GM12878 (cell line): ENCODE data around the gene SLC35E1. TPM values are rescaled to one million over a fixed set of nuclear protein-coding genes. Genes with fewer than 3 reads are reported as not detected.
A peak's percentile ranks its signal among the peaks of the same experiment; 100 is the strongest.

Source experiments
- ATAC-seq: fragments of 200-7000 bp; cut with Tn5 transposase; 3 replicates; pipeline ENCODE4 v1.9.1; 2020; ENCODE audit warnings: mild to moderate bottlenecking, moderate library complexity
- BruUV-seq: library from RNA; stranded (reverse); fragments of 400-500 nt; replicated peaks from 2 replicates; lab custom pipeline; 2021; lab: Mats Ljungman, UMichigan
- CTCF ChIA-PET: fragments of 300-600 bp; sonication (Branson Sonifier 250); formaldehyde crosslinking; extraction: SDS; loops from one replicate; lab custom pipeline; 2021; ENCODE audit warnings: inconsistent platforms; lab: Yijun Ruan, JAX
- POLR2A ChIA-PET: fragments of 350-600 bp; formaldehyde crosslinking; extraction: SDS; loops from one replicate; lab custom pipeline; 2021; ENCODE audit warnings: inconsistent platforms; lab: Charles Lee
- RAD21 ChIA-PET: fragments of 300-600 bp; sonication (Branson Sonifier 250); formaldehyde crosslinking; loops from one replicate; lab custom pipeline; 2023; ENCODE audit warnings: antibody characterized with exemption; ENCODE audit not compliant: unreplicated experiment; lab: Charles Lee
- SMC1A ChIA-PET: fragments of 300-600 bp; sonication (Branson Sonifier 250); formaldehyde crosslinking; loops from one replicate; lab custom pipeline; 2023; ENCODE audit not compliant: unreplicated experiment, uncharacterized antibody; lab: Charles Lee
- DNase-seq: peaks from one replicate; pipeline ENCODE4 v3.0.0-alpha.2; 2011; ENCODE audit warnings: low read depth, low spot score
- FAIRE-seq: peaks from 3 replicates; lab custom pipeline; 2011; peaks lifted over from hg19 to GRCh38; lab: Jason Lieb, UNC
- H2AFZ ChIP-seq: 2 replicates; pipeline ENCODE4 v1.6.0; 2011; ENCODE audit warnings: low read depth, low read length, control low read depth; ENCODE audit not compliant: control insufficient read depth
- H3K27ac ChIP-seq: 2 replicates; pipeline ENCODE4 v1.5.1; 2011; ENCODE audit warnings: control low read depth; ENCODE audit not compliant: control insufficient read depth, insufficient read depth
- H3K27me3 ChIP-seq, 2 experiments: replicated peaks in 1 of 2; 2 replicates each; pipeline versions ENCODE4 v1.6.0 to v1.6.1; 2011; ENCODE audit warnings: low read length in 1 of 2; ENCODE audit not compliant: control insufficient read depth in 2 of 2, insufficient read depth in 2 of 2
- H3K36me3 ChIP-seq, 2 experiments: 2 replicates each; pipeline ENCODE4 v1.5.1; 2011; ENCODE audit warnings: low read length in 1 of 2; ENCODE audit not compliant: control insufficient read depth in 2 of 2, insufficient read depth in 2 of 2
- H3K4me1 ChIP-seq: 2 replicates; pipeline ENCODE4 v1.6.1; 2011; ENCODE audit warnings: mild to moderate bottlenecking, low read length, moderate library complexity, mixed read lengths; ENCODE audit not compliant: control insufficient read depth, insufficient read depth
- H3K4me2 ChIP-seq: 2 replicates; pipeline ENCODE4 v1.6.0; 2011; ENCODE audit warnings: control low read depth; ENCODE audit not compliant: control insufficient read depth, insufficient read depth
- H3K4me3 ChIP-seq: fragments of 200-600 bp; sonication (generic); 2 replicates; pipeline ENCODE4 v1.5.1; 2016
- H3K79me2 ChIP-seq: 2 replicates; pipeline ENCODE4 v1.6.0; 2011; ENCODE audit warnings: low read length; ENCODE audit not compliant: control insufficient read depth, insufficient read depth
- H3K9ac ChIP-seq: 2 replicates; pipeline ENCODE4 v1.8.0; 2011; ENCODE audit warnings: low read length, control low read depth, mixed read lengths; ENCODE audit not compliant: control insufficient read depth, insufficient read depth
- H3K9me3 ChIP-seq: replicated peaks from 3 replicates; pipeline ENCODE4 v1.5.1; 2011; ENCODE audit warnings: mild to moderate bottlenecking, low read length; ENCODE audit not compliant: control insufficient read depth, insufficient read depth
- H4K20me1 ChIP-seq: 2 replicates; pipeline ENCODE4 v1.6.0; 2011; ENCODE audit not compliant: control insufficient read depth, insufficient read depth
- BMI1 ChIP-seq: fragments of 450-650 bp; IDR thresholded peaks from 2 replicates; pipeline ENCODE4 v1.6.1; 2016; ENCODE audit warnings: mild to moderate bottlenecking, moderate library complexity, borderline replicate concordance
- POLR2A ChIP-seq: IDR thresholded peaks from 2 replicates; pipeline ENCODE4 v1.6.1; 2011; ENCODE audit warnings: low read depth, mild to moderate bottlenecking, low read length
- TBL1XR1 ChIP-seq: IDR thresholded peaks from 2 replicates; pipeline ENCODE4 v1.6.1; 2012; ENCODE audit warnings: low read depth, low read length, improper control_type of control experiment
- WGBS: methylation state at CpG from one replicate; pipeline ENCODE4 v1.1.6; 2016; ENCODE audit warnings: low lambda C conversion rate; ENCODE audit not compliant: insufficient replicate concordance, insufficient coverage; ENCODE audit errors: missing lambda C conversion rate; 5-methylcytosine and 5-hydroxymethylcytosine counted together
- in situ Hi-C: fragments of 300-500 bp; cut with MboI; formaldehyde crosslinking; loops from 9 replicates; pipeline ENCODE4 v1.14.3; 2018; ENCODE audit warnings: mixed read lengths
- intact Hi-C: fragments of 100-400 bp; cut with micrococcal nuclease; formaldehyde crosslinking; loops from one replicate; pipeline ENCODE4 v1.14.2; 2022; ENCODE audit not compliant: unreplicated experiment
- polyA plus RNA-seq, 11 experiments: library from polyadenylated mRNA; depleted of rRNA in 4 of 11; unstranded in 6 of 11; stranded (reverse) in 5 of 11; fragments of >200 nt; fragmentation: Nextera tagmentation in 4 of 11; fragmentation: Illumina TruSeq in 1 of 11; extraction: Ambion mirVana in 4 of 11; extraction: Trizol in 1 of 11; gene quantifications; 1 replicate in 1 of 11; 2 replicates in 10 of 11; pipeline versions ENCODE4 v1.2.1 to v1.2.3, GENCODE V29; 2011 to 2016; ENCODE audit warnings: inconsistent platforms in 2 of 11, missing spikeins in 2 of 11, low read depth in 1 of 11
- total RNA-seq, 4 experiments: library from RNA; depleted of rRNA in 3 of 4; stranded (reverse); fragments of >200 nt in 3 of 4; fragmentation: Illumina TruSeq in 1 of 4; extraction: Trizol in 1 of 4; gene quantifications; 2 replicates each; pipeline versions ENCODE4 v1.2.1 to v1.2.3, GENCODE V29; 2013 to 2021
- TF ChIP-seq, protein P1 (sequence below): IDR thresholded peaks from 2 replicates; pipeline ENCODE4 v1.6.1; 2011; ENCODE audit warnings: mild to moderate bottlenecking, low read depth, low read length, moderate library complexity; ENCODE audit not compliant: insufficient replicate concordance
- TF ChIP-seq, protein P2 (sequence below): IDR thresholded peaks from 2 replicates; pipeline ENCODE4 v1.6.1; 2012; ENCODE audit warnings: improper control_type of control experiment, low read depth, low read length; ENCODE audit not compliant: insufficient replicate concordance

The SLC35E1 gene
- total and polyA plus RNA-seq, 10 of the 15 experiments (the other 5 are each of a cell fraction or from before 2014, with no cell fraction given), result 11.3 to 37.7 (median 22.1) TPM

DNA sequence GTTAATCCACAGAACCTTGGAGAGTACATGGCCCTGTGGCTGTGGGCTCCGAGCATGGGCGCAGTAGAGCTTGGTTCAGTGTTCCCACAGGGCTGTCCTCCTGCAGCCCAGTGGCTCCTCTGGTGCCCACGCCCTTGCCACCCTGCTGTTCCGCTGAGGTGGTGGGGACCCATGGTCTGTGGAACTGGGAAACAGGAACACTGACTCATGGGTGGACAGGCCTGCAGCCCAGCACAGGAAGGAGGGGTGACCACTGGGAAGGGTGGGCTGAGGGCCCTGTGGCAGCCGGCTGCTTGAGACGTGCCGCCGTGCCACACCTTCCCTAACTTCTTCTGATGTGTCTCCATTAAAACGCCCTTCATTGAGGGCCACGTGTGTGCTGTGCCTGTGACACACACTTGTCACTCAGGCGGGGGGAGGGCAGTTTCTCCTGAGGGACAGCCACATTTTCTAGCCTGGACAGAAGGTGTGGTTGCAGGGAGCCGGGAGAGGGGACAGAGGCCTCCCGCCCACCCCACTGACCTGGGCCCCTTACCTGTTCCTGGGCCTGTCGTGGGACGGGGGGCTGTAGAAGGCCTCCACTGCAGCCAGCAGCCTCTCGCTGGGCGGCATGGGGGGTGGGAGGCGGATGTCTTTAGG is 51.1 kb downstream of the SLC35E1 start:
- no peak for FAIRE-seq
- TF ChIP-seq TBL1XR1, result no peak
- TF ChIP-seq, protein P1, sequence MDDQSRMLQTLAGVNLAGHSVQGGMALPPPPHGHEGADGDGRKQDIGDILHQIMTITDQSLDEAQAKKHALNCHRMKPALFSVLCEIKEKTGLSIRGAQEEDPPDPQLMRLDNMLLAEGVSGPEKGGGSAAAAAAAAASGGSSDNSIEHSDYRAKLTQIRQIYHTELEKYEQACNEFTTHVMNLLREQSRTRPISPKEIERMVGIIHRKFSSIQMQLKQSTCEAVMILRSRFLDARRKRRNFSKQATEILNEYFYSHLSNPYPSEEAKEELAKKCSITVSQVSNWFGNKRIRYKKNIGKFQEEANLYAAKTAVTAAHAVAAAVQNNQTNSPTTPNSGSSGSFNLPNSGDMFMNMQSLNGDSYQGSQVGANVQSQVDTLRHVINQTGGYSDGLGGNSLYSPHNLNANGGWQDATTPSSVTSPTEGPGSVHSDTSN, result no peak
- SMC1A ChIA-PET, result no interaction called here
- RAD21 ChIA-PET, result no interaction called here
- CTCF ChIA-PET, result no interaction called here
- Histone ChIP-seq H3K4me2 (no peak overlapping the region), H3K27ac (no peak overlapping the region), H3K4me1 (no peaks in the 10 kb centered on the region), H3K27me3 (no peaks in the 10 kb centered on the region), H3K36me3 (peaks cover 30 to 73% of the 10 kb centered on the region in 2 experiments), H4K20me1 (no peaks in the 10 kb centered on the region), H3K9me3 (no peaks in the 10 kb centered on the region), H3K9ac (no peak overlapping the region), H3K4me3 (no peak overlapping the region), H3K79me2 (no peaks in the 10 kb centered on the region), H2AFZ (no peak overlapping the region)
- intact Hi-C loops (no loop called here), in situ Hi-C loops (no loop called here)
- DNase-seq, result no peak
- no peak for ATAC-seq
- WGBS, result 97% methylated on average over 18 of the region's 18 CpGs
- BruUV-seq, result no TSS peak
- POLR2A ChIA-PET, result no interaction called here

DNA sequence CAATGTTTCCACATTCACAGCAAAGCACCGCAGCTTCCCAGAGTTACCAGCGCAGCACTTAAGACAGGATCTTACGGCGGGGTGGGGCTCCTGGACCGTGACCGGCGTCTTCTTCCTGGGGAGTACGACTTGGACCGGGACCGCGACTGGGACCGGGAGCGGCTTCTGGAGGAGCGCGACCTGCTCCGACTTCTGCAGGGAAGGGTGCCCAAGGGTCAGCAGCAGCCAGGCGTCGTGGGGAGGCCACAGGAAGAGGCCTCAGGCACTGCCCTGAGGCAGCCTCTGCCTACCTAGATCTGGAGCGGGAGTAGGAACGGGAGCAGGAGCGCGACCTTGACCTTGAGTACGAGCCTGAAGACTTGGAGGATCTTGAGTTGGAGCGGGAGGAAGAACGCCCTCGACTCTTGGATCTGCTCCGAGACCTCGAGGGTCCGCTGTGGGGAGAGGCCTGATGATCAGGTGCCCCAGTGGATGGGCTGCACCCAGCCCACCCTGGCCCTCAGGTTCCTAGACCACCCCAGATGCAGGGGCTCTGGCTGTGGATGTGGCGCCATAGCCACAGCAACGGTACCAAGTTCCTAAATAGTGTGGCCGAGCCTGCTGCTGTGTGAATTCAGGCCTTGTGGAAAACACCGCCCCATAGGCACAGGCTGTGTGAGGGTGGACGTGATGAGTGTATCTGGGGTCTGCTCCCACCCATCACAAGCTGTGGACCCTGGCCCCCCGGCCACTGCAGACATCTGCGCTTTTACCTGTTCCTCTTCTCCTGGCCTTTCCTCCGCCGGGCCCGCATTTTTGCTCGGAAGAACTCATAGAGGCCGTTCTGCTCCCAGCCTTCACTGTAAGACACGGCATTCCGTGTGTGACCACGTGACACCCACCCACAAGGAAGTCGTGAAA is 51.9 kb downstream of the SLC35E1 start:
- BruUV-seq, result no TSS peak
- ChIA-PET POLR2A (interaction anchor here (0.6 kb wide), 1 partner anchor 170 kb away, joined by 9 read pairs; no protein-coding TSS in a partner anchor), SMC1A (no interaction called here), RAD21 (no interaction called here), CTCF (no interaction called here)
- Histone ChIP-seq H3K4me3 (no peak overlapping the region), H2AFZ (no peak overlapping the region), H3K9me3 (no peaks in the 10 kb centered on the region), H3K36me3 (peaks cover 30 to 66% of the 10 kb centered on the region in 2 experiments), H3K27ac (no peak overlapping the region), H3K27me3 (no peaks in the 10 kb centered on the region), H3K9ac (no peak overlapping the region), H3K4me1 (no peaks in the 10 kb centered on the region), H4K20me1 (no peaks in the 10 kb centered on the region), H3K79me2 (no peaks in the 10 kb centered on the region), H3K4me2 (no peak overlapping the region)
- in situ Hi-C loops (no loop called here), intact Hi-C loops (no loop called here)
- DNase-seq (no peak), FAIRE-seq (no peak), ATAC-seq (no peak)
- TF ChIP-seq, protein P2, sequence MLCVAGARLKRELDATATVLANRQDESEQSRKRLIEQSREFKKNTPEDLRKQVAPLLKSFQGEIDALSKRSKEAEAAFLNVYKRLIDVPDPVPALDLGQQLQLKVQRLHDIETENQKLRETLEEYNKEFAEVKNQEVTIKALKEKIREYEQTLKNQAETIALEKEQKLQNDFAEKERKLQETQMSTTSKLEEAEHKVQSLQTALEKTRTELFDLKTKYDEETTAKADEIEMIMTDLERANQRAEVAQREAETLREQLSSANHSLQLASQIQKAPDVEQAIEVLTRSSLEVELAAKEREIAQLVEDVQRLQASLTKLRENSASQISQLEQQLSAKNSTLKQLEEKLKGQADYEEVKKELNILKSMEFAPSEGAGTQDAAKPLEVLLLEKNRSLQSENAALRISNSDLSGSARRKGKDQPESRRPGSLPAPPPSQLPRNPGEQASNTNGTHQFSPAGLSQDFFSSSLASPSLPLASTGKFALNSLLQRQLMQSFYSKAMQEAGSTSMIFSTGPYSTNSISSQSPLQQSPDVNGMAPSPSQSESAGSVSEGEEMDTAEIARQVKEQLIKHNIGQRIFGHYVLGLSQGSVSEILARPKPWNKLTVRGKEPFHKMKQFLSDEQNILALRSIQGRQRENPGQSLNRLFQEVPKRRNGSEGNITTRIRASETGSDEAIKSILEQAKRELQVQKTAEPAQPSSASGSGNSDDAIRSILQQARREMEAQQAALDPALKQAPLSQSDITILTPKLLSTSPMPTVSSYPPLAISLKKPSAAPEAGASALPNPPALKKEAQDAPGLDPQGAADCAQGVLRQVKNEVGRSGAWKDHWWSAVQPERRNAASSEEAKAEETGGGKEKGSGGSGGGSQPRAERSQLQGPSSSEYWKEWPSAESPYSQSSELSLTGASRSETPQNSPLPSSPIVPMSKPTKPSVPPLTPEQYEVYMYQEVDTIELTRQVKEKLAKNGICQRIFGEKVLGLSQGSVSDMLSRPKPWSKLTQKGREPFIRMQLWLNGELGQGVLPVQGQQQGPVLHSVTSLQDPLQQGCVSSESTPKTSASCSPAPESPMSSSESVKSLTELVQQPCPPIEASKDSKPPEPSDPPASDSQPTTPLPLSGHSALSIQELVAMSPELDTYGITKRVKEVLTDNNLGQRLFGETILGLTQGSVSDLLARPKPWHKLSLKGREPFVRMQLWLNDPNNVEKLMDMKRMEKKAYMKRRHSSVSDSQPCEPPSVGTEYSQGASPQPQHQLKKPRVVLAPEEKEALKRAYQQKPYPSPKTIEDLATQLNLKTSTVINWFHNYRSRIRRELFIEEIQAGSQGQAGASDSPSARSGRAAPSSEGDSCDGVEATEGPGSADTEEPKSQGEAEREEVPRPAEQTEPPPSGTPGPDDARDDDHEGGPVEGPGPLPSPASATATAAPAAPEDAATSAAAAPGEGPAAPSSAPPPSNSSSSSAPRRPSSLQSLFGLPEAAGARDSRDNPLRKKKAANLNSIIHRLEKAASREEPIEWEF, result no peak
- no peak for TF ChIP-seq BMI1
- TF ChIP-seq POLR2A, result peak; percentile 63
- WGBS, result 94% methylated on average over 45 of the region's 45 CpGs
